IPS-18c (cell line): ENCODE measurements around the gene RASGEF1C.

Source experiments
- H3K4me3 ChIP-seq: 2 replicates; pipeline ENCODE4 v1.7.0; 2013; ENCODE audit warnings: low read depth, mild to moderate bottlenecking, low read length, moderate library complexity; ENCODE audit not compliant: insufficient read depth
- H3K9me3 ChIP-seq: one replicate; pipeline ENCODE4 v1.6.1; 2013; ENCODE audit warnings: mild to moderate bottlenecking, low read length, moderate library complexity; ENCODE audit not compliant: control insufficient read depth, insufficient read depth

RASGEF1C gene

DNA sequence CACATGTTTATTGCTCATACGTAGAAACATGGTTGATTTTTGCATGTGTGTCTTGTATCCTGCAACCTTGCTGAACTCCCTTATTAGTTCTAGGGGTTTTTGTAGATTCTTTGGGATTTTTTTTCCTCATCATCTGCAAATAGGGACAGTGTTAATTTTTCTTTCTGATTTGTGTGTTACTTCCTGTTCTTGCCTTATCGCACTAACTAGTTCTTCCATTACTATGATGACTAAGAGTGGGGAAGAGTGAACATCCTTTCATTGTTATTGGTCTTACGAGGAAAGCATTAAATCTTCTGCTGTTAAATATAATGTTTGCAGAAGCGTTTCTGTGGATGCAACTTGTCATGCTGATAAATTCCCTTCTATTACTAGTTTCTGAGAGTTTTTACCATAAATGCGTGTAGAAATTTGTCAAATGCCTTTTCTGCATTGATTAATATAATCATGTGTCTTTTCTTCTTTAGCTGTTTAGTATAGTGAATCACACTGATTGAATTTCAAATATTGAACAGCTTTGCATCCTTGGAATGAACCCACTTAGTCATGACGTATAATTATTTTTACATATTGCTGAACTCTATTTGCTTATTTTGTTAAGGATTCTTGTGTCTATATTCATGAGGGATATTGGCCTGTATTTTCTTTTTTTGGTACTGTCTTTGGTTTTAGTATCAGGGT is 105.4 kb downstream of the RASGEF1C start:
- Histone ChIP-seq H3K4me3 (no peak overlapping the region), H3K9me3 (peaks cover 2% of the 10 kb centered on the region)

DNA sequence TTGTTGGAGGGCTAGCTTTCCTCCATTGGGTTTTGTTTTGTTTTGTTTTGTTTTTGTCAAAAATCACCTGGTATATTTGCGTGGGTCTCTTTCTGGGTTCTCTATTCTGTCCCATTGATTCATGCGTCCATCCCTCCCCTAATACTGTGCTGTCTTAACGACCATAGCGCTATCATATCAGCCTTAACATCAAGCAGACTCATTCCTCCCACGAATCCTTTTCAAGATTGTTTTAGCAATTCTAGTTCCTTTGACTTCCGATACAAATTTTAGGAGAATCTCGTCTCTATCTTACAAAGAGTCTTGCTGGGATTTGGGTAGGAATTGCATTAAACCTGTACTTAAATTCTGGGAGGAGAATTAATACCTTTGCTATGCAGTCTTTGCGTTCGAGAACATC is 106.4 kb downstream of the RASGEF1C start:
- Histone ChIP-seq H3K4me3 (no peak overlapping the region), H3K9me3 (peaks cover under 1% of the 10 kb centered on the region)

DNA sequence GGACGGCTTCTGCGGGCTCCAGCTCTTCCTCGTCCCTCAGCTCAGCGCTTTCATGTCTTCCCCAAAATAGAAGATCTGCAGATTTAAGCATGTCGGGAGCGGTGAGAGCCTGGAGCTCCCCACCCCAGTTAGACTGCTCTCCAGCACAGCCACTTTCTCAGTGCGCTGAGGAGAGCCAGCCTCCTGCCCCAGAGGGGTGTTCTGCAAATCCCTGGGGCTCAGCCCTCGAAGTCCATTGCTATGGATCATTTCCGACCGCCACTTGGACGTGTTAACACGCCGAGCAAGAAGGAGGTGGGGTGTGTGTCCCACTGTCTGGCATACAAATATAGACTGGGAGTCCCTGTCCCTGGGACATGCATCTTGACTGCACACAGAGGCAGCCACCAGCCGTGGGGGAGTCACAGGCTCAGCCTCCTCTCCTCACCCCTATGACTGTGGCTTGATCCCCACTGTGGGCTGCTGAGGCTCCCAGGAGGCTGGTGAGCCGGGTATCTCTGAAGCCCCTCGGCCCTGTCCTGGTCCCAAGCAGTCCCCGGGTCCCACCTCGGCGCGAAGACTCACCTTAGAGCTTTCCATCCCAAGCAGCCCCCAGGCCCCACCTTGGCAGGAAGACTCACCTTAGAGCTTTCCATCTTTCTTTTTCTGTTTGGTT is 107.4 kb downstream of the RASGEF1C start:
- no peak overlapping the region for H3K4me3 ChIP-seq
- H3K9me3 ChIP-seq = no peaks in the 10 kb centered on the region

DNA sequence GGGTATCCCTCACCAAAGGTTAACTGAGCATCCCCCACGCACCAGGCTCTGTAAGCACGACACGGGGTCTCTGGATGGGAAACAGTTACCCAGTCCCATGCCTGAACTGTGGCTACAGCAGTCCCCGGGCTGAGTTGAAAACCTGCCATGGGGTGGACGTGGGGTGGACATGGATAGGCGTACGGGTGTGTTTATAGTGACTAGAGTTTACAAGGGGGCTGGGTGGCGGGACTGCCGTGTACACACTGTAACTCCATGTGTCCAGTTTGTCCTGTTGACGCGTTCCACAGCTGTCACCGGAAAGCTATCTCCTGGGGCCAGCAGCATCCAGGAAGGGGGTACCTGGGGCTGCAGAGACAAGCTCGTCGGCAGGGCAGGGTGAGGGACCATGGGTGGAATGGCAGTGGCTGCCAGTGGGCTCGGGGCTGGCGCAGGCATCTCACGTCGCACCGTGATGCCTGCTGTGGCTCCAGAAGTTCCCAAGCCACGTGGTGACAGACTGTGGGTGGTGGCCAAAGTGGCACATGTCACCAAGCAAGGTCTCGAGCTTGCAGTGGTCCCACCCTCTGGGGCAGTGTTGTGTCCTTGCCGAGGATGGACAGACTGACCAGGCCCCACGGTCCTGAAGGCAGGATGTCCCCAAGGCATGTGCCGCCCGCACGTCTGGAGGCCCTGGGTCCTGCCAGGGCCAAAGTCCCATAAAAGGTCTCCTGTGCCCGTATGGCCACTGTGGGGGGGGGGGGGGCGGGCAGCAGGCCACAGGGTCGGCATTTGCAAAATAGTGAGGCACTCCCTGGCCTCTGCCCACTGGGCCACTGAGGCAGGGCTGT is 108.2 kb downstream of the RASGEF1C start:
- Histone ChIP-seq H3K9me3 (no peaks in the 10 kb centered on the region), H3K4me3 (no peak overlapping the region)

DNA sequence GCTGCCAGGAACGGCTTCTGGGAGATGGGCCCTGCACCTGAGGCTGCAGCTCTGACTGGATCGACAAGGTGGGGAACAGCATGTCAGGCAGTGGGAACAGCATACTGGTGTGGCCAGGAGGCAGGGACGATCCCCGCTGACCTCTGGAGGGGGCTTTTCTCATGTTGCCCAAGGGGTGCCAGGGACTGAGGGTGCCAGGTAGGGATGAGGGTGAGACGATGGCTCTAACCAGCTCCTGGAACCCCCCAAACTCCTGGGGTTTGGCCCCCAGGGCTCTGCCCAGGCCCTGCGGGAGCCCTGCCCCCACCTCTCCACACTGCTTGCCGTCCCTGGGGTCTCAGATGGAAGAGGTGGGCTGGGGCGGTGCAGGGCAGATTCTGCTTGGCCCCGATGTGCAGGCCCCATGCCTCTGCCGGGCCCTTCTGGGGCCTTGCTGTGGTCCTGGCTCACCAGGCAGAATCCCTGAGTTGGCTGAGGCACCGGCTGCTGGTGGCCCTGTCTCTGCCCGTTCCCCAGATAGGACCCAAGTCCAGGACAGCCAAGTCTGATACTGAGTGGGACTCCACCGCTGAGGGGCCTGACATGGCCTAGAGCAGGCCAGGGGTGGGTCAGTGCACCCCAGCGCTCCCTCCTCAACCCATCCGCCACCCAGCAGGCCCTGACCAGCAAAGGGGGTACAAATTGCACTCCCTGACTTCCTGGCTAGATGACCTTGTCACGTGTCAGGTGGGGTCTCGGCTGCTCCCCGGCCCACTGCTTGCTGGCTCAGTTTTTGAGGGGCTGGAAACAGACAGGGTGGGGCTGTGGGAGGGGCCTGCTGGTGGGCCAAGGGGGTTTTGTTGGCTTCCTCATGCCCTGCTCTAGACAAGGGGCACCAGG is 109.0 kb downstream of the RASGEF1C start:
- H3K9me3 ChIP-seq = no peaks in the 10 kb centered on the region

DNA sequence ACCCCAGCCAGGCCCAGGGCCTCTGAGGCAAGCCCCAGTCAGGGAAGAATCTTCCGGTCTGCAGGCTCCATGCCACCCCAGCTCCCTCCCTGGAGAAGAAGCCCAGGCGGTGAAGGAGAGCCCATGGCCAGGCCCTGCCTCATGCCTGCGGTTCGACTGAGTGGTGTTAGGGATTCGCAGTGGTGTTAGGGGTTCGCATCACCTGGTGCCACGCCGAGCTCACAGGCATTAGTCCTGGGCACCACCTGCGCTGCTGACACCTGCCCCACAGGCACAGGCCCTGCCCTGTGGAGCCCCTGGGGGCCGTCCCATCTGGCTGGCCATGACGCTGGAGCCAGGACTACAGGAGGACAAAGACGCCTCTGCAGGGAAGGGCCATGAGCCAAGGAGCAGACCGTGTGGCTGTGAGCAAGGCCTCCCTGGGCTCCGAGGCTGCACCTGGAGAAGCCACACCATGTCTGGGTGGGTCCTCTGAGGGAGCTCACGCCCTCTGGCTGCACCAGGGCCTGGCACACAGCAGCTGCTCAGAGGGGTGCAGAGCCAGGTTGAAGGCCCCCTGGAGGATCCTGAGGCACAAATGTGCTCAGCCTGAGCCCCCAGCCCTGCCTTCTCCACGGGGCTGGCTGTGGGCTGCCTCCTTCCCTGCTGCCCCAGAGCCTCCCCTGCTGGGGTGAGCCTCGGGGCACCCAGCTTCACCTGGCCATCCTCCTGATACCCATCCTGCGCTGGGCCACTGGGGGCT is 109.8 kb downstream of the RASGEF1C start:
- Histone ChIP-seq H3K4me3 (no peak overlapping the region), H3K9me3 (no peaks in the 10 kb centered on the region)

More for the DNA sequence above, 109.0 kb downstream of the RASGEF1C start:
- H3K4me3 ChIP-seq = no peak overlapping the region

DNA sequence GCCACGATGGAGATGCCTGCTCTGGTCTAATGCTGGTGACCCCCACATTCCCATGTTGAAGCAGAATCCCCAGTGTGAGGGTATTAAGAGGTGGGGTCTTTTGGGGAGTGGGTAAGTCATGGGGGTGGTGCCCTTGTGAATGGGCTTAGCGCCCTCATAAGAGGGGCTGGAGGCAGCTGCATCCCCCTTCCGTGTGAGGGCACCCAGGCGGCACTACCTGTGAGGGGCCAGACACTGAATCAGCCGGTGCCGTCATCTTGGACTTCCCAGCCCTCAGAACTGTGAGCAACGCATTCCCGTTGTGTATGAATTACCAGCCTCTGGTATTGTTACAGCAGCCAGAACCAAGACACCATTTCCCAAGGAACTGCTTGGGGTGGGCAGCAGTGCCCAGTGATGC is 110.5 kb downstream of the RASGEF1C start:
- H3K4me3 ChIP-seq = no peak overlapping the region
- H3K9me3 ChIP-seq = no peaks in the 10 kb centered on the region

DNA sequence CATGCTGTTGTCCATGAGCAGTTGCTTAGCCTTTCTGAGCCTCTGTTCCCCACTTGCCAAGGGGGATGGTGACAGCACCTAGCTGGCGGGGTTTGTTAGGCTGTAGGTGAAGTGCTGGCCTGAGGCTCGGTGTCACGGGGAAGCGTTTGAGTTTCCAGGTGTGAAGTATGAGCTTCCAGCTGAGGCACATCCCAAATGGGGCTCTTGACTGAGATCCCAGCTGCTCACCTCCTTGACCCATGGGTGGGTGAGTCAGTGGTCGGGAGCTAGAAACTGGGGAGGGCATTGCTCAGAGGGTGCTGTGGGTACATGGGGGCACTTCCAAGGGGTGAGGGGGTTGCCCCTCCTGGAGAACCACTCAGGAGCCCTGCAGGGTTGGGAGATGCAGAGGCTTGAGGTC is 111.1 kb downstream of the RASGEF1C start:
- Histone ChIP-seq H3K9me3 (no peaks in the 10 kb centered on the region), H3K4me3 (no peak overlapping the region)

DNA sequence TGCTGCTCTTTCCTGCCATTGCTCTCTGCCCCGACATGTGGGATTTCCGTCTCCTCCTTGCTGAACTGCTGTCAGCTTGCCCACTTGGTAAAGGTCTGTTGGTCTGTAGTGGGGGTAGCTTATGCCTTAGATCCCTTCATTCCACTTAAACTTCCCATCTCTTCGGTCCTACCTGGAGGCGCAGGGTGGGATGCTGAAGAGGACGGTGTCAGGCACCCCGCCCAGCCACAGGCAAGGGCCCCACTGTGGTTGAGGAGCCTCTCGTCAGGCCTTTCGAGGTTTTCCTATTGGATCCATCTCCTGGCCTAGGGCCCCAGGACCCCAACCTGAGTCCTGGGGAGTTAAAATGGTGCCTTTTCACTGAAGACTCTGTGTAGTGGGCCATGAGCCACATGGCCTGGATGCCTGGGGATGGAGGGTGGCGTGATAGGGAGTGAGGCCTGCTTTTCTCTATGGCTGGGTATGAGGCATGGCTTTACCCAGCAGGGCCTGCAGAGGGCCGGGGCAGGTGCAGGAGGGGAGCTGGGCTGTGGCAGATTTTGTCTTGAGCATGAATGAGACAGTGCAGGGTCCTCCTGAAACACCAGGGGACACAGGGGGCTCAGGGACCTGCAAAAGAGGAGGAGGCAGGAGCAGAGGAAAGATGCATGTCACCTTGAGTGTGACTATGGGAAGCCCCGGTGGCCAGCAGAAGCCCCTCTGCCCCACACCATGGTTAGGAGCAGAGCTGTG is 111.7 kb downstream of the RASGEF1C start:
- Histone ChIP-seq H3K4me3 (no peak overlapping the region), H3K9me3 (no peaks in the 10 kb centered on the region)

DNA sequence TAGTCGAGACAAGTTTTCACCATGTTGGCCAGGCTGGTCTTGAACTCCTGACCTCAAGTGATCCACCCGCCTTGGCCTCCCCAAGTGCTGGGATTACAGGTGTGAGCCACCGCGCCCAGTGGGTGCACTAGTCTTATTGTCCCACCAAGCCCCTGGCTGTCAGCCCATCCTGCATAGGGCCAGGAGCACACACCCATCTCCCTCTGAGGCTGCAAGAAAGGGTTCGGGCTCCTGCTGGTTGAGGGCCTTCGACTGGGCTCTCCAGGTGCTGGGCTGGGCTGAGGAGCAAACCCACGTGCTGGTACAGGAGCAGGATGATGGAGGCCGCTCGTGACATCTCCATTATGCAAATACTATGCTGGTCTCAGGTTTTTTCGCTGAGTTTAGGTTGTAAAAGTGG is 112.4 kb downstream of the RASGEF1C start:
- Histone ChIP-seq H3K4me3 (no peak overlapping the region), H3K9me3 (no peaks in the 10 kb centered on the region)

DNA sequence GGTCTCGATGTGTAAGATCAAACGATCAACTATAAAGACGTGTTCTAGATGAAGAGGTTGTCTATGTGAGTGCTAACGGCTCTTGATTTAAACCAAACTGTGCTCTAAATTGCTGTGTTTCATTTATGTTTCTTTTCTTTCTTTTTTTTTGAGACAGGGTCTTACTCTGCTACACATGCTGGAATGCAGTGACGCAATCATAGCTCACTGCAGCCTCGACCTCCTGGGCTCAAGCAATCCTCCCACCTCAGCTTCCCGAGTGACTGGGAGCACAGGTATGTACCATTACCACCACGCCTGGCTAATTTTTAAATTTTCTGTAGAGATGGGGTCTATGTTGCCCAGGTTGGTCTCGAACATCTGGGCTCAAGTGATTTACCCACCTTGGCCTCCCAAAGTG is 113.5 kb downstream of the RASGEF1C start:
- no peak overlapping the region for H3K4me3 ChIP-seq
- H3K9me3 ChIP-seq = no peaks in the 10 kb centered on the region

DNA sequence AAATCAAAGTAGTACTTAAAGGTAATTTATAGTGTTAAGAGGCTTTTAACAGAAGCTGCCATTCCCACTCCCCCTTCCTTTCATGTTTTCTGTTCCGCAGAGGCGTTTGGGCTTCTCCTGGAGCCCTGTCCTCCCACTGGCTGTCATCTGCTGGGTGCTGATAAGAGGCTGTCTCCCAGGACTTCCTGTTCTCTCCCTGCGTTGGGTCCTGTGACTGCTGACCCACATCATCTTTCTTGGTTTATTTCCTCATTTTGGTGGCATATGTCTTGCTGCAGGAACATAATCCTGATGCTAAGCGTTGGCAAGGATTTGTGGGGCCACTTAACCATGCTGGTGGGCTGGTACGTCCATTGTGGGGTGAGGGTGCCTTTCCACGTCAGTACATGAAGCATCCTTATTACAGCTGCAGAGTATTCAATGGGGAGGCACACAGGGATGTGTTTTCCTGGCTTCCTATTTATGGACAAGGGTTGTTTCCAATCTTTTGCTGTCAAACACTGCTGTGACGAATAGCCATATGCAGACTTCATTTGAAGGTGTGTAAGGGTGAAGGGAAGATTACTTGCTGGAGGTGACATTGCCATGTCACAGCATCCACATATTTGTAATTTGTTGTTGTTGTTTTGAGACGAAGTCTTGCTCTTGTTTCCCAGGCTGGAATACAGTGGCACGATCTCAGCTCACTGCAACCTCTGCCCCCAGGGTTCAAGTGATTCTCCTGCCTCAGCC is 115.2 kb downstream of the RASGEF1C start:
- no peak overlapping the region for H3K4me3 ChIP-seq
- no peaks in the 10 kb centered on the region for H3K9me3 ChIP-seq

DNA sequence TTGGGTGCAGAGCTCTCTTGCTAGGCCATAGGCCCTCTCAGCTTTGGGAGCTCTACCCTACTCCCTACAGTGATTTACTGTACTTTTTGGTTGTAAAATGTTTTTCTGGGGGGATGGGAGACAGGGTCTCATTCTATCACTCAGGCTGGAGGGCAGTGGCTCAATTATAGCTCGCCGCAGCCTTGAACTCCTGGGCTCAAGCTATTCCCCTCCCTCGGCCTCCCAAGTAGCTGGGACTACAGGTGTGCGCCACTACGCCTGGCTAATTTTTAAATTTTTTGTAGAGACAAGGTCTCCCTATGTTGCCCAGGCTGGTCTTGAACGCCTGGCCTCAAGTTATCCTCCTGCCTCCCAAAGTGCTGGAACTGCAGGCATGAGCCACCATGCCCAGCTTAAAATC is 115.8 kb downstream of the RASGEF1C start:
- Histone ChIP-seq H3K4me3 (no peak overlapping the region), H3K9me3 (peaks cover under 1% of the 10 kb centered on the region)

DNA sequence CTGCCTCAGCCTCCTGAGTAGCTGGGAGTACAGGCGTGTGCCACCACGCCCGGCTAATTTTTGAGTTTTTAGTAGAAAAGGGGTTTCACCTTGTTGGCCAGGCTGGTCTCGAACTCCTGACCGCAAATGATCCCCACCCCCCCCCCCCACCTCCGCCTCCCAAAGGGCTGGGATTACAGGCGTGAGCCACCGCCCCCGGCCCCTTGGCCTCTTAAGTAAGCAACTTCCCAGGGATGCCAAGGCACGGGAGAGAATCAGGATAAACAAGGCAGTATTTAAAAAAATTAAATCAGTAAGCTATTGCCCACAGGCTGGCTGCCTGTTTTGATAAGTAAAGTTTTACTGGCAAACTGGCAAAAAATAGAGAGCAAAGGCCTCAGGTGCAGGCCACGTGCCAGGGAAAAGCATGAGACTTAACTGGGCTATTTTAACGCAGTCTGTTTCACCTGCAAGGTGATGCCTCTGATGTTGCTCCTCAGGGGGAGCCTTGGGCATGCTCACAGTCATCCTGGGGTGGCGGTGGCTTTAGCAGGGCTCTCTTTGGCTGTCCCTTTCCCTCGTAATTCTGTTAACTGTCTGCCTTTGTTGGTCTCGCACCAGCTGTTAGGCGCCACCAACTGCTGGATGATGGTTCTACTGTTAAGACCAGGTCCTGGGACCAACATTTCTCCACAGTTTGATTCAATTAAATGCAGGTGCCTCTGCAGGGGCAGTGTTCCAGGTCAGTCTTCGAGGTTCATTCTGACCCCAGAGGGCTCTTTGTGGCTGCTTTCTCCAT is 118.1 kb downstream of the RASGEF1C start:
- H3K4me3 ChIP-seq = no peak overlapping the region

More for the DNA sequence above, 118.1 kb downstream of the RASGEF1C start:
- peaks cover 2% of the 10 kb centered on the region for H3K9me3 ChIP-seq
